K562 (cell line): ENCODE results near the gene BAIAP2L2. TPM values are rescaled to one million over a fixed set of nuclear protein-coding genes. Genes with fewer than 3 reads are reported as not detected.

Experiments used
- ATAC-seq: fragments of 200-7000 bp; cut with Tn5 transposase; 3 replicates; pipeline ENCODE4 v1.9.1; 2020; ENCODE audit warnings: moderate library complexity
- BruUV-seq: library from RNA; stranded (reverse); fragments of 400-500 nt; replicated peaks from 2 replicates; lab custom pipeline; 2021; lab: Mats Ljungman, UMichigan
- CTCF ChIA-PET: fragments of 300-600 bp; formaldehyde crosslinking; extraction: SDS; loops from one replicate; lab custom pipeline; 2021; ENCODE audit warnings: low intra/inter-chr PET ratio; lab: Yijun Ruan, JAX
- POLR2A ChIA-PET: fragments of 300-600, 350-650 bp; sonication (Branson Sonifier 250); formaldehyde crosslinking; extraction: SDS; loops from one replicate; lab custom pipeline; 2021; ENCODE audit warnings: antibody characterized with exemption, inconsistent platforms; lab: Yijun Ruan, JAX
- DNase-seq, 4 experiments: peaks; one replicate each; pipeline versions ENCODE4 v3.0.0 to v3.0.0-alpha.2; 2011 to 2018; ENCODE audit warnings: low spot score in 3 of 4, mixed read lengths in 3 of 4; ENCODE audit errors: extremely low read depth in 1 of 4
- FAIRE-seq: peaks from 2 replicates; lab custom pipeline; 2011; peaks lifted over from hg19 to GRCh38; lab: Jason Lieb, UNC
- H2AFZ ChIP-seq: 2 replicates; pipeline ENCODE4 v1.6.0; 2011; ENCODE audit warnings: low read depth, low read length, control low read depth, inconsistent platforms
- H3K27ac ChIP-seq: fragments of 200-600 bp; 3 replicates; pipeline ENCODE4 v1.8.0; 2011; ENCODE audit warnings: low read depth, mild to moderate bottlenecking, control low read depth, inconsistent platforms, low read length, moderate library complexity, mixed read lengths; ENCODE audit errors: extremely low read depth
- H3K27me3 ChIP-seq, 2 experiments: fragments of 300-600 bp in 1 of 2; 2 replicates in 1 of 2; 3 replicates in 1 of 2; pipeline versions ENCODE4 v1.6.0 to v1.8.0; 2011; ENCODE audit warnings: inconsistent platforms in 2 of 2, low read length in 2 of 2, mild to moderate bottlenecking in 1 of 2, mixed read lengths in 1 of 2, moderate library complexity in 1 of 2; ENCODE audit not compliant: control insufficient read depth in 2 of 2, insufficient read depth in 2 of 2
- H3K36me3 ChIP-seq: fragments of 300-600 bp; 3 replicates; pipeline ENCODE4 v1.8.0; 2011; ENCODE audit warnings: mild to moderate bottlenecking, low read length, inconsistent platforms; ENCODE audit not compliant: control insufficient read depth, insufficient read depth
- H3K4me1 ChIP-seq, 2 experiments: fragments of 200-600 bp in 1 of 2; replicated peaks in 1 of 2; 2 replicates in 1 of 2; 3 replicates in 1 of 2; pipeline versions ENCODE4 v1.5.1 to v1.8.0; 2011; ENCODE audit warnings: inconsistent platforms in 2 of 2, low read length in 2 of 2, mild to moderate bottlenecking in 1 of 2, mixed read lengths in 1 of 2, moderate library complexity in 1 of 2; ENCODE audit not compliant: control insufficient read depth in 2 of 2, insufficient read depth in 2 of 2
- H3K4me2 ChIP-seq: 2 replicates; pipeline ENCODE4 v1.6.1; 2011; ENCODE audit warnings: low read length, control low read depth, inconsistent platforms, mixed read lengths; ENCODE audit not compliant: insufficient read depth
- H3K4me3 ChIP-seq: fragments of 200-600 bp; sonication (generic), shearing (Covaris generic); 2 replicates; pipeline ENCODE4 v1.5.1; 2016; ENCODE audit warnings: control low read depth, inconsistent platforms
- H3K79me2 ChIP-seq: fragments of 200-600 bp; 3 replicates; pipeline ENCODE4 v1.8.0; 2011; ENCODE audit warnings: low read length, inconsistent platforms; ENCODE audit not compliant: control insufficient read depth, insufficient read depth
- H3K9ac ChIP-seq, 2 experiments: 2 replicates each; pipeline versions ENCODE4 v1.6.0 to v1.6.1; 2011; ENCODE audit warnings: low read depth in 2 of 2, low read length in 2 of 2, control low read depth in 1 of 2, inconsistent platforms in 1 of 2, mild to moderate bottlenecking in 1 of 2, mixed read lengths in 1 of 2; ENCODE audit not compliant: insufficient read depth in 1 of 2
- H3K9me1 ChIP-seq: one replicate; pipeline ENCODE4 v1.6.0; 2011; ENCODE audit warnings: inconsistent platforms, mild to moderate bottlenecking, low read length, moderate library complexity; ENCODE audit not compliant: control insufficient read depth, insufficient read depth
- H3K9me3 ChIP-seq: replicated peaks from 2 replicates; pipeline ENCODE4 v1.5.1; 2011; ENCODE audit warnings: low read depth, low read length, inconsistent platforms; ENCODE audit not compliant: control insufficient read depth, insufficient read depth
- H4K20me1 ChIP-seq: replicated peaks from 2 replicates; pipeline ENCODE4 v1.6.1; 2011; ENCODE audit warnings: low read length, inconsistent platforms, mixed read lengths; ENCODE audit not compliant: control insufficient read depth, insufficient read depth
- CGGBP1 ChIP-seq: fragments of 250-450 bp; sonication (Bioruptor Pico); IDR thresholded peaks from 2 replicates; pipeline ENCODE4 v1.9.0; 2021; ENCODE audit warnings: mild to moderate bottlenecking
- DACH1 ChIP-seq: fragments of 450-650 bp; IDR thresholded peaks from 2 replicates; pipeline ENCODE4 v1.6.1; 2018; ENCODE audit not compliant: partially characterized antibody
- DEAF1 ChIP-seq: fragments of 450-650 bp; formaldehyde crosslinking; IDR thresholded peaks from 2 replicates; pipeline ENCODE4 v1.4.0; 2020; ENCODE audit warnings: mild to moderate bottlenecking, moderate library complexity
- EGR1 ChIP-seq: fragments of 450-650 bp; conservative IDR thresholded peaks from 2 replicates; pipeline ENCODE4 v1.6.1; 2017; ENCODE audit warnings: mild to moderate bottlenecking
- NFIC ChIP-seq: fragments of 450-650 bp; IDR thresholded peaks from 2 replicates; pipeline ENCODE4 v1.6.1; 2017; ENCODE audit warnings: mild to moderate bottlenecking, inconsistent platforms
- OTX1 ChIP-seq: fragments of 450-650 bp; formaldehyde crosslinking; IDR thresholded peaks from 2 replicates; pipeline ENCODE4 v1.4.0; 2022; ENCODE audit warnings: mild to moderate bottlenecking
- PHF8 ChIP-seq: fragments of 200-600 bp; sonication (generic); IDR thresholded peaks from 2 replicates; pipeline ENCODE4 v1.6.1; 2012; ENCODE audit warnings: mixed run types, mild to moderate bottlenecking, inconsistent platforms, low read length, moderate library complexity, borderline replicate concordance
- POLR3A ChIP-seq: IDR thresholded peaks from 2 replicates; pipeline ENCODE4 v1.6.1; 2011; ENCODE audit warnings: borderline replicate concordance, mild to moderate bottlenecking, moderate library complexity; ENCODE audit not compliant: insufficient read length, insufficient read depth; ENCODE audit errors: extremely low read depth
- RBM25 ChIP-seq: fragments of 200-400 bp; formaldehyde crosslinking; IDR thresholded peaks from 2 replicates; pipeline ENCODE4 v1.6.1; 2018; ENCODE audit warnings: low read length, low read depth, moderate library complexity; ENCODE audit not compliant: severe bottlenecking
- RNF2 ChIP-seq: sonication (generic); IDR thresholded peaks from 2 replicates; pipeline ENCODE4 v1.6.1; 2016
- SIN3B ChIP-seq: fragments of 450-650 bp; IDR thresholded peaks from 2 replicates; pipeline ENCODE4 v1.6.1; 2017; ENCODE audit warnings: low read depth, mild to moderate bottlenecking, moderate library complexity
- TRIM24 ChIP-seq, 2 experiments: fragments of 450-650 bp; IDR thresholded peaks; 2 replicates each; pipeline ENCODE4 v1.6.1; 2016
- TSC22D4 ChIP-seq: fragments of 450-650 bp; IDR thresholded peaks from 2 replicates; pipeline ENCODE4 v1.6.1; 2016; ENCODE audit warnings: missing genetic modification characterization, missing biosample characterization, control low read depth
- ZNF23 ChIP-seq: fragments of 250-450 bp; sonication (Bioruptor Pico); IDR thresholded peaks from 2 replicates; pipeline ENCODE4 v1.4.0; 2020; ENCODE audit warnings: mild to moderate bottlenecking
- ZNF436 ChIP-seq: fragments of 250-450, 450-650 bp; sonication (Bioruptor Pico); formaldehyde crosslinking; IDR thresholded peaks from 2 replicates; pipeline ENCODE4 v1.7.0; 2020; ENCODE audit warnings: mild to moderate bottlenecking
- WGBS: fragments of 100-300 bp; shearing (Covaris generic); methylation state at CpG from one replicate; pipeline ENCODE4 v1.1.6; 2016; ENCODE audit warnings: low coverage, mixed read lengths; ENCODE audit not compliant: insufficient coverage; ENCODE audit errors: missing lambda C conversion rate; 5-methylcytosine and 5-hydroxymethylcytosine counted together
- in situ Hi-C: fragments of 300-500 bp; cut with MboI; formaldehyde crosslinking; loops from 4 replicates; pipeline ENCODE4 v1.15.0; 2018; ENCODE audit warnings: inconsistent platforms, mixed read lengths
- intact Hi-C: fragments of 100-400 bp; cut with micrococcal nuclease; formaldehyde crosslinking; loops from 2 replicates; pipeline ENCODE4 v1.14.2; 2022
- polyA plus RNA-seq, 8 experiments: library from polyadenylated mRNA; depleted of rRNA in 4 of 8; stranded (reverse) in 5 of 8; unstranded in 3 of 8; fragments of >200 nt; fragmentation: Nextera tagmentation in 2 of 8; fragmentation: Illumina TruSeq in 1 of 8; extraction: Ambion mirVana in 2 of 8; extraction: Trizol in 1 of 8; gene quantifications; 2 replicates each; pipeline versions ENCODE4 v1.2.1 to v1.2.3, GENCODE V29; 2011 to 2014; ENCODE audit warnings: inconsistent platforms in 1 of 8, missing spikeins in 1 of 8
- total RNA-seq, 7 experiments: library from RNA; depleted of rRNA in 6 of 7; stranded (reverse); fragments of >200 nt in 6 of 7; fragmentation: Illumina TruSeq in 2 of 7; extraction: Trizol in 2 of 7; gene quantifications; 2 replicates each; pipeline versions ENCODE4 v1.2.1 to v1.2.3, GENCODE V29; 2011 to 2021; ENCODE audit warnings: low replicate concordance in 1 of 7
- TF ChIP-seq, protein P1 (sequence below): fragments of 450-650 bp; IDR thresholded peaks from 2 replicates; pipeline ENCODE4 v1.6.1; 2017; ENCODE audit warnings: mild to moderate bottlenecking, moderate library complexity

Gene BAIAP2L2
- total and polyA plus RNA-seq, 9 of the 15 experiments (the other 6 are each of a cell fraction or from before 2014, with no cell fraction given): 0.04 to 0.22 (median 0.07) TPM; not detected in 4

DNA sequence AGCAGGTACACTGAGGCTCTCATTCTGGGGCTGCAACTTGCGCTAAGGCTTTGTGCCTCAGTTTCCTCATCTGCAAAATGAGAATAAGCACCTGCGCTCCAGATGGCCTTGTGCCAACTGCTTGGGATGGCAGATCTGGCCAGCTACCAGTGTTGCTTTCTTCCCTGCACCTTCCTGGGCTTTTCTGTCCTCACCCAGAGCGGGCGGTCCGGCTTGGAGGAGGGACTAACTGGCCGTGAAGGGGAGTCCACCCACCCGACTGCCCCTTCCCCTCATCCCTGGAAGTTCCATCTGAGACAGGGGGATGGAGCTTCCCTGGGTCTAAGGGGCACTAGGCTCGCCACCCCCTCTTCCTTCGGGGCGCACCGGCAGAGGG, 30.0 kb downstream of the BAIAP2L2 start:
- in situ Hi-C loops (no loop called here), intact Hi-C loops (no loop called here)
- H3K79me2 ChIP-seq: no peaks in the 10 kb centered on the region
- H2AFZ ChIP-seq: no peak overlapping the region
- H3K4me3 ChIP-seq: no peak overlapping the region
- no peak overlapping the region for H3K4me2 ChIP-seq
- no peaks in the 10 kb centered on the region for H3K36me3 ChIP-seq
- CTCF ChIA-PET: no interaction called here
- TF ChIP-seq RNF2 (no peak), DEAF1 (no peak), NFIC (peak; percentile 44; the same call in 1 of the 2 replicates)
- no peaks in the 10 kb centered on the region for H4K20me1 ChIP-seq
- H3K9me3 ChIP-seq: no peaks in the 10 kb centered on the region
- ATAC-seq (no peak), DNase-seq (no peak), FAIRE-seq (no peak)
- 54% methylated on average over 9 of the region's 11 CpGs for WGBS
- no peak overlapping the region for H3K9ac ChIP-seq
- BruUV-seq: no TSS peak
- peaks cover 2 to 41% of the 10 kb centered on the region in 2 experiments; a peak in 2 of 5 replicates for H3K27me3 ChIP-seq
- no peaks in the 10 kb centered on the region for H3K9me1 ChIP-seq
- H3K4me1 ChIP-seq: peaks cover 0 to 41% of the 10 kb centered on the region in 2 experiments; a peak in 2 of 5 replicates
- H3K27ac ChIP-seq: no peak overlapping the region
- POLR2A ChIA-PET: no interaction called here

DNA sequence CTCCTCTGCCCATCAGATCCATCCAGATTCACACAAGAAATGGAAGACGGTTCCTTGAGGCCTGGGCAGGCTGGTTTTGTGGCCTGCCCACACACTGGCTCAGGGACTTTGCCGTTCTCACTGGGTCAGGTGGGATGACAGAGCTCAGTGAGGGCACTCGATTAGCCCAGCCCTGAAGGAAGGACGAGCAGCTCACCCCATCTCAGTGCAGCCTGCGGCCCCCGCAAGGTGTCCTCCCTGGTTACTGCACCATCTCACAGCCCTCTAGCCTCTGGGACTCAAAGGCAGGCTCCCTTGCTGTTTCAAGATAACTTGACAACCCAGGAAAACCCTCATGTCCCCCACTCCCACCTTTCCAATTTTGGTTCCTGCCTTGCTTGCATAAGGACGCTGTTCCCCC, 30.7 kb downstream of the BAIAP2L2 start:
- no peak for DNase-seq
- no peak overlapping the region for H3K27ac ChIP-seq
- H3K36me3 ChIP-seq: no peaks in the 10 kb centered on the region
- BruUV-seq: no TSS peak
- ATAC-seq: no peak
- H3K9me1 ChIP-seq: no peaks in the 10 kb centered on the region
- H2AFZ ChIP-seq: no peak overlapping the region
- H4K20me1 ChIP-seq: no peaks in the 10 kb centered on the region
- intact Hi-C loops: no loop called here
- H3K27me3 ChIP-seq: peaks cover 2 to 34% of the 10 kb centered on the region in 2 experiments; a peak in 2 of 5 replicates
- H3K4me3 ChIP-seq: no peak overlapping the region
- CTCF ChIA-PET: no interaction called here
- in situ Hi-C loops: no loop called here
- 0% methylated on average over 1 of the region's 7 CpGs for WGBS
- no peaks in the 10 kb centered on the region for H3K9me3 ChIP-seq
- H3K9ac ChIP-seq: no peak overlapping the region
- POLR2A ChIA-PET: interaction anchor here (0.7 kb wide), 1 partner anchor 130 kb away, joined by 4 read pairs; no protein-coding TSS in a partner anchor
- H3K79me2 ChIP-seq: no peaks in the 10 kb centered on the region
- H3K4me1 ChIP-seq: peaks cover 0 to 47% of the 10 kb centered on the region in 2 experiments; a peak in 2 of 5 replicates
- FAIRE-seq: no peak
- no peak overlapping the region for H3K4me2 ChIP-seq
- no peak for TF ChIP-seq PHF8
- TF ChIP-seq RBM25: no peak
- TF ChIP-seq TRIM24 (IDR thresholded peaks at IDR 0.05): no peak
- no peak for TF ChIP-seq CGGBP1 (CRISPR knock-in tag)
- no peak for TF ChIP-seq EGR1
- no peak for TF ChIP-seq POLR3A
- TF ChIP-seq SIN3B: no peak
- TF ChIP-seq DACH1: no peak
- no peak for TF ChIP-seq ZNF436 (CRISPR knock-in tag)
- no peak for TF ChIP-seq TSC22D4 (tag)
- no peak for TF ChIP-seq ZNF23 (CRISPR knock-in tag)
- TF ChIP-seq, protein P1, sequence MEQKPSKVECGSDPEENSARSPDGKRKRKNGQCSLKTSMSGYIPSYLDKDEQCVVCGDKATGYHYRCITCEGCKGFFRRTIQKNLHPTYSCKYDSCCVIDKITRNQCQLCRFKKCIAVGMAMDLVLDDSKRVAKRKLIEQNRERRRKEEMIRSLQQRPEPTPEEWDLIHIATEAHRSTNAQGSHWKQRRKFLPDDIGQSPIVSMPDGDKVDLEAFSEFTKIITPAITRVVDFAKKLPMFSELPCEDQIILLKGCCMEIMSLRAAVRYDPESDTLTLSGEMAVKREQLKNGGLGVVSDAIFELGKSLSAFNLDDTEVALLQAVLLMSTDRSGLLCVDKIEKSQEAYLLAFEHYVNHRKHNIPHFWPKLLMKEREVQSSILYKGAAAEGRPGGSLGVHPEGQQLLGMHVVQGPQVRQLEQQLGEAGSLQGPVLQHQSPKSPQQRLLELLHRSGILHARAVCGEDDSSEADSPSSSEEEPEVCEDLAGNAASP: no peak
- TF ChIP-seq OTX1 (CRISPR knock-in tag): no peak
